NCI-H82 (cell line): ENCODE measurements around the gene CDH13.

Source experiments
- DNase-seq: peaks from one replicate; lab custom pipeline; 2025; lab: John Stamatoyannopoulos, UW

Gene CDH13

GRCh38 chr16:83619381-83620150 is 992.8 kb downstream of the CDH13 start:
- DNase-seq = peak; percentile 74

- no peak for DNase-seq
Observed at GRCh38 chr16:83622010-83622409, 995.2 kb downstream of the CDH13 start.

- no peak for DNase-seq
Observed at GRCh38 chr16:83623091-83623730, 996.4 kb downstream of the CDH13 start.

GRCh38 chr16:83623892-83624291 is 997.1 kb downstream of the CDH13 start:
- peak; percentile 39 for DNase-seq

- no peak for DNase-seq
Observed at GRCh38 chr16:83624429-83625120, 997.8 kb downstream of the CDH13 start.

- no peak for DNase-seq
Observed at GRCh38 chr16:83626204-83626603, 999.4 kb downstream of the CDH13 start.

- DNase-seq = no peak
Observed at GRCh38 chr16:83626676-83627075, 999.9 kb downstream of the CDH13 start.

- no peak for DNase-seq
Observed at GRCh38 chr16:83627996-83628395, 1001.2 kb downstream of the CDH13 start.

- DNase-seq = no peak
Observed at GRCh38 chr16:83629426-83629825, 1002.7 kb downstream of the CDH13 start.

GRCh38 chr16:83629836-83630235 is 1003.1 kb downstream of the CDH13 start:
- no peak for DNase-seq

- no peak for DNase-seq
Observed at GRCh38 chr16:83630979-83631378, 1004.2 kb downstream of the CDH13 start.

GRCh38 chr16:83633286-83633685 is 1006.5 kb downstream of the CDH13 start:
- no peak for DNase-seq

GRCh38 chr16:83648347-83648746 is 1021.6 kb downstream of the CDH13 start:
- no peak for DNase-seq

- peak; percentile 98 for DNase-seq
Observed at GRCh38 chr16:83651871-83652270, 1025.1 kb downstream of the CDH13 start.

GRCh38 chr16:83652943-83653342 is 1026.2 kb downstream of the CDH13 start:
- peak; percentile 50 for DNase-seq

GRCh38 chr16:83653785-83654184 is 1027.0 kb downstream of the CDH13 start:
- DNase-seq = no peak

- DNase-seq = no peak
Observed at GRCh38 chr16:83660282-83660681, 1033.5 kb downstream of the CDH13 start.

- no peak for DNase-seq
Observed at GRCh38 chr16:83661656-83662055, 1034.9 kb downstream of the CDH13 start.

- DNase-seq = no peak
Observed at GRCh38 chr16:83666449-83666848, 1039.7 kb downstream of the CDH13 start.

- peak; percentile 35 for DNase-seq
Observed at GRCh38 chr16:83669456-83669855, 1042.7 kb downstream of the CDH13 start.

- DNase-seq = peak; percentile 98
Observed at GRCh38 chr16:83674931-83675535, 1048.3 kb downstream of the CDH13 start.

GRCh38 chr16:83676086-83676485 is 1049.3 kb downstream of the CDH13 start:
- peak; percentile 60 for DNase-seq

GRCh38 chr16:83680980-83681379 is 1054.2 kb downstream of the CDH13 start:
- DNase-seq = no peak
